Measurements from ENCODE around the gene OR6Q1.

DNA sequence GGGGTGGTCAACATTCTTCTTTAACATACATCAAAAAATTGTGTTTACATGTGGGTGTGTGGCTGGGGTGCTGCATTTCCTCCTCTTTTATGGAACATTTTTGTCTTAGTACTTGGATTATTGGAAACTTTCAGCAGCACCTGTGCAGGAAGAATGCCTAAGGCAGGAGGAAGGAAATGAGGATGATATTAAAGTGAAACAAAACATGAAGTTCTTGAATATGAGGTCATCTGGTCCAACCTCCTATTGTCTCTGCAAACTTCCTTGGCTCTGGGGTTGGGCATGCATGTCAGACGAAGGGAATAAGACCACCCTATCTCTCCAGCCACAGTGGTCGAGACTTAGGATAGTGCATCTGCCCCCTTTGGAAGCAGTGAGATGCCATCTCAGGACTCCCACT lies 27.7 kb upstream of the OR6Q1 start:
- TF ChIP-seq CTCF (optimal IDR thresholded peaks at IDR 0.05 in 1 of 3, IDR thresholded peaks at IDR 0.05 in 1 of 3, conservative IDR thresholded peaks at IDR 0.05 in 1 of 3; ENCODE audit: extremely low read depth in 1 of 3, insufficient read depth in 2 of 3, low read length in 3 of 3) (no peak), EZH2 (IDR thresholded peaks at IDR 0.05; ENCODE audit: low read length) (no peak)

All from keratinocyte (primary cell).